ENCODE measurements around the gene COPA.

The COPA gene

DNA sequence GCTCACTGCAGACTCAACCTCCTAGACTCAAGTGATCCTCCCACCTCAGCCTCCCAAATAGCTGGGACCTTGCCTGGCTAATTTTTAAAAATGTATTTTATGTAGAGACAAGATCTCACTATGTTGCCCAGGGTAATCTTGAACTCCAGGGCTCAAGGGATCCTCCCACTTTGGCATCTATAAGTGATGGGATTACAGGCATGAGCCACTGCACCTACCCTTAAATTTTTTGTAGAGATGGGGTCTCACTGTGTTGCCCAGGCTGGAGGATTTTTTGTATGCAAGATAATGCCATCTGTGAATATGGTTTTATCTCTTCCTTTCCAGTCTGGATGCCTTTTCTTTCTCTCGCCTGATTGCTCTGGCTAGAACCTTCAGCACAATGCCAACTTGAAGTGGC lies 72.0 kb downstream of the COPA start:
- DNase-seq (ENCODE audit: low read depth in 2 of 3, low spot score in 2 of 3): no peak

DNA sequence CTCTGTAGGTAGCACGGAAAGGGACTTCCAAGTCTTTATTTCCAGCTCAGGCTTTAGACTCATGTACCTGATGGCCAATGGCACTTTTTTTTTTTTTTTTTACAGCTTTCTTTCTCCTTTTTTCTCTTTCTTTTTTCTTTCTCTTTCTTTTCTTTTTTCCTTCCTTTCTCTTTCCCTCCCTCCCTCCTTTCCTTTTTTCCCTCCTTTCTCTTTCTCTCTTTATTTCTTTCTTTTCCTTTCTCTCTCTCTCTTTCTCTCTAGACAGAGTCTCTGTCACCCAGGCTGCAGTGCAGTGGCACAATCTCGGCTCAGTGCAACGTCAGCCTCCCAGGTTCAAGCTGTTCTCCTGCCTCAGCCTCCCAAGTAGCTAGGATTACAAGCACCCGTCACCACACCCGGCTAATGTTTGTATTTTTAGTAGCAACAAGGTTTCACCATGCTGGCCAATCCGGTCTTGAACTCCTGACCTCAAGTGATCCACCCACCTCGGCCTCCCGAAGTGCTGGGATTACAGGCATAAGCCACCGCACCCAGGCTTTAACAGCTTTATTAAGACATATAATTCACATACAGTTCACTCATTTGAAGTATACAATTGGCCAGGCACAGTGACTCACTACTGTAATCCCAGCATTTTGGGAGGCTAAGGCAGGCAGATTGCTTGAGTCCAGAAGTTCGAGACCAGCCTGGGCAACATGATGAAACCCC lies 75.6 kb downstream of the COPA start:
- no peak for DNase-seq (ENCODE audit: low read depth in 2 of 3, low spot score in 2 of 3)

DNA sequence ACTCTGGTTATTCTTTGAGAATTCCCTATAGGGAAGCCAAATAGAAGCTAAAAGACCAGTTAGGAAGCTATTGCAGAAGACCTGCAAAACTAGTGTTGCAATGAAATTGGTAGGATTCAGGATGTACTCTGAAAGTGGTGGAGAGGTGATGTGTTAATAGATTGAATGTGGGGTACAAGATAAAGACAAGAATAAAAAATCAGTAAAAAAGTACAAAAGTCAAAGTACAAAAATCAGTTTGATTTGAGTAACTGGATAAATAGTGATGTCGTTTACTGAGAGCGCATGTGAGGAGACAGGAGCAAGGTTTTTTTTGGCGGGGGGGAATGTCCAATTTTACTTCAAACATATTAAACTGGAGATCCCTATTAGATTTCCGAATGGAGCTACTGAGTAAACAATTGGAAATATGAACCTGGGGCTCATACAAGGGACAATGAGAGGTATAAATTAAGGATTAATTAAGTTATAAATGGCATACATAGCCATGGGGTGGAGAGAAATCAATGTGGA lies 78.2 kb downstream of the COPA start:
- no peak for DNase-seq (ENCODE audit: low read depth in 2 of 3, low spot score in 2 of 3)

DNA sequence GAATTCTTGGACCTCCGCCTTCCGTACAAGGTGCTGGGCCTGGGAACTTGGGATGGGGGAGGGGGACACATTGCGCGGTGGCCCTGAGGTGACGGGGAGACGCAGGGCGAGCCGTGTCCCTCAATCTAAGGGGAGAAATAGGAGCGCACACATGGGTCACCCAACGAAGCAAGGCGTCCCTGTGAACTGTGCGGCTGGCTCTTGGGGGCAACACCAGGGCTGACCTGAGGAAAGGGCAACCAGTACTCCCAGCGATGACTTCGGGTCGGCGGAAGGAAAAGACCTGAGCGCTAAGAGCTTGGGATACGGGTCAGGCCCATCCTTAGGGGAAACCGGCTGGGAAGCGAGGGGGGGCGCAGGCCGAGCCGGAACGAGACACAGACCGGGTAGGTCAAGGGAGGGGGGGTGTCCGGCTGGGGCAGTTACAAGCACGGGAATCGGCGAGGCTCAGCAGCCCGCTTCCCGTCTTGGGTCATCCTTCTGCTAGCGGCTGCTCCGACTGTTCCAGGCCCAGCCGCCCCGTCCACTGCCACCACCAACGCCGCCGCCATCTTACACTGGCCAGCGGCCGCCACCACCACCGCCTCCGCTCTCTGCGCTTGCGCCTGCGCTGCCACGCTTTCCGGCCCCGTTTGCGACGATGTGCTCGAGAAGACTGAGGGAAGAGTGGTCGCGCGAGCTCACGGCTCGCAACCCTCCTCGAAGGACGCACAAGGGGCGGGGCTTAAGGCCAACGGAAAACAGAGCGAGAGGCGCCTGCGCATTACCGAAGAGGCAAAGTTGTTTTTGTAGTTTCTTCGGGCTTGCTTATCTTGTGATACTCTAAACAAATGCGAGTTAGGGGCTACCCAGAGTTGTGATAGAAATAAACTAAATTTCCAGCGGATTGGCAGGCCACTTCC lies 80.9 kb downstream of the COPA start, which contains the start of gene DCAF8:
Gene DCAF8 (minus strand): TSS at position 657 of the 902 bp plus-strand sequence. CDS start 18,541 bp downstream, outside the sequence.
- DNase-seq (ENCODE audit: low read depth in 2 of 3, low spot score in 2 of 3): peak; percentile 84 to 94 (median 93)

- peak in 2 of 3 experiments; percentile 33 to 41 for DNase-seq (ENCODE audit: low read depth in 2 of 3, low spot score in 2 of 3)
Measured at GRCh38 chr1:160261556-160261892, 81.5 kb downstream of the COPA start.

DNA sequence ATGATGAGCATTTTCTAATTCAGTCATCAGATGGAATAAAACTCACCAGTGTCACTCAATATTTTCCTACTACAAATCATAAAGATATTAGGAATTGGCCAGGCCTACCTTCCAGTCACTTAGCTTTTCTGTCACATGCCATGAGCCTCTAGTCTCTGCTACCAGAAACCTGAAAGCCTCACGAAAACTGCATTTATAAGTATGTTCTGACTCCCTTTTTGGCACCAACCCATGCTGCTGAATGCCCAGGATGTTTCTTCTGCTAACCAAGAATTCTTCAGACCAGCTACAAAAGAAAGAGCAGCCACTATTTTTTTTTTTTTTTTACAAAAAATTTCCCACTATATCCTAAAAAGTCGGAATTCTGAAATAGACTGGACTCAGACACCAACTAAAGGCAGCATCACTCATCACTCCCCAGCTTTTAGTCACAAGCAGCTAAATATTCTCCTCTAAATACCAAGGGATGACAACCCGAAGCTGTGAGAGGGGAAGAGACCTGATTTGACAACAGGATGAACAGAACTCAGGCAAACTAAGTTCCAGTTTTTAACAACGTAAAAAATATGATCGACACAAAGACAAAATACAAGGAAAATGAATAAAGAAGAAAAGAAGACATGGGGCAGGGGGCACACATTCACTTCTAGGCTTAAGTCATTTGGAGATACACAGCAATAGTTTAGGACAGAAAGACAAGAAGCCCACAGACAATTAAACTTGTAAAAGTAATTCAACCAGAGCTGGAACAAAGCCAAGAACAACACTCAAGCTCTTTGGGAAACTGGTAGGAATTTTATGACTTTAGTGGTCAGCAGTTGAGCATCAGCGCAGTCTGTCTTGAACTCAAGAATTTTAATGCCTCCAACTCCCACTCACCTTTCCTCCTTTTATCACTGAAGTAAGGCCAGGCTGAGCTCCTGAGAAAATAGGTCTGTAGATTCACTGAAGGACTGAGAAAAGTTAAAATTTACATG lies 82.4 kb downstream of the COPA start:
- no peak for DNase-seq (ENCODE audit: low read depth in 2 of 3, low spot score in 2 of 3)

DNA sequence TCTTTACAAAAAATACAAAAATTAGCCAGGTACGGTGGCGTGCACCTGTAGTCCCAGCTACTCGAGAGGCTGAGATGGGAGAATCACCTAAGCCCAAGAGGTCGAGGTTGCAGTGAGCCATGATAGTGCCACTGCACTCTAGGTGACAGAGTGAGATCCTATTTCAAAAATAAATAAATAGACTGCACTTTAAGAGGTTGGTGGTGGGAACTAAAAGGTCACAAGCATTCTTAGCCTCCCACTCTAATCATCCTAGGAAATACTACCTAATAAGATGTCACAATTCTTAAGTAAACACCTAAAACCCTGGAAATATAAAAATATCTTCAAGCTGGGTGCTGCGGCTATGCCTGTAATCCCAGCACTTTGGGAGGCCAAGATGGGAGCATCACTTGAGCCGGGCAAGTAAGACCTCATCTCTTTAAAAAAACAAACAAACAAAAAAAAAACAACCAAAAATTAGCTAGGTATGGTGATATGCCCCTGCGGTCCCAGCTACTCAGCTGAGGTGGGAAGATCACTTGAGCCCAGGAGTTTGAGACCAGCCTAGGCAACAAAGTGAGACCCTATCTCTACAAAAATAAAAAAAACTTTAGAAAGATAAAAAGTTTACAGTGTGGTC lies 84.8 kb downstream of the COPA start:
- DNase-seq (ENCODE audit: low read depth in 2 of 3, low spot score in 2 of 3): no peak

- no peak for DNase-seq (ENCODE audit: low read depth in 2 of 3, low spot score in 2 of 3)
Measured at GRCh38 chr1:160257411-160258015, 85.5 kb downstream of the COPA start.

- DNase-seq (ENCODE audit: low read depth in 2 of 3, low spot score in 2 of 3): no peak
Measured at GRCh38 chr1:160256396-160257046, 86.5 kb downstream of the COPA start.

DNA sequence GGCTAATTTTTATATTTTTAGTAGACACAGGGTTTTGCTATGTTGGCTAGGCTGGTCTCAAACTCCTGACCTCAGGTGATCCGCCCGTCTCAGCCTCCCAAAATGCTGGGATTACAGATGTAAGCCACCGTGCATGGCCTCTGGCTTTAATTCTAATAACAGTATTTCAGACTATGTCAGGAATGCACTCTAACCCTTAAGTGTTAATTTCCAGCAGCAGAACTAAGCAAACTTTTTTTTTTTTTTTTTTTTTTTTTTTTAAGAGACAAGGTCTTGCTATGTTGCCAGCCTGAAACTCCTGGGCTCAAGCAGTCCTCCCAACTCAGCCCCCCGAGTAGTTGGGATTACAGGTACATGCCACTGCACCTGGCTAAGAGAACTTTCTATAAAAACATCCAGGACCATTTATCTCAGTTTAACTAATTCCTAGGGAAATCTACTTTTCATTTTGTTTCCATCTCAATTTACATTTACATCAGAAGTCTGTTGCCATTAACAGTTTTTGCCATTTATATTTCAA lies 87.2 kb downstream of the COPA start:
- no peak for DNase-seq (ENCODE audit: low read depth in 2 of 3, low spot score in 2 of 3)

- DNase-seq (ENCODE audit: low read depth in 2 of 3, low spot score in 2 of 3): no peak
Measured at GRCh38 chr1:160251687-160252526, 91.1 kb downstream of the COPA start.

DNA sequence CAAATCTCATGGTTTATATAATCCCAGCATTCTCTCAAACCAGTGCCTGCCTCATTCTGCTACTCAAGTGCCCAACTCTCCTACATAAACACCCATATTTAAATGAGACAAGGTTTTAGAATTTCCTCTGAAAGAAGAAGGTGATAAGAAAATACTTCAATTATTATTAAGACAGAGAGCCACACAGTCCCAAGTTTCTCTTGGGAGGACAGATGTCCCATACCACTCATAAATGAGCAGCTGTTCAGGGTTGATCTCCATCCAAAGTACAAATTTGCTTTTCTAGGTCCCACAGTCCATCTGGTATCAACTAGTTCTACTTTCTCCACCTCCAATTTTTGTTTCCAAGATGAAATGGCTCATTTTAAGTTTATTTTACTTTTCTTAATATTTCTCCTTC lies 92.0 kb downstream of the COPA start:
- DNase-seq (ENCODE audit: low read depth in 2 of 3, low spot score in 2 of 3): no peak

- DNase-seq (ENCODE audit: low read depth in 2 of 3, low spot score in 2 of 3): no peak
Measured at GRCh38 chr1:160247053-160247452, 96.0 kb downstream of the COPA start.

DNA sequence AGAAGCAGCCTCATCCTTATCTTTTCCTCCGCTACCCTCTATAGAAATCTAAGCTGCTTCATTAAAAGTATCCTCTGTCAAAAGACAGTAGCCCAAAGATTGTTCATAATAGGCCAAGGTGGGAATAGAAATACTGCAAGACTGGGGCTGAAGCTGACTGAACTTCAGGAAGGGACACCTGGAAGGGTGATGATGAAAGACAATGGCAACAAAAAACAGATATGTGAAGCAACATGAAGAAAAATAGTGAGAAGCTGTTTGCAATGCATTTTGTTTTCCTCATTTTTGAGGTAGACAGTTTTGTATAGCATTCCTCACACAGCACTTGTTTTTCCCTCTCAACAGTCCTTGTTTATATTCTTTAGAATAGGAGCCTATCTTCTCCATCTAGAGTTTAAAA lies 97.6 kb downstream of the COPA start:
- DNase-seq (ENCODE audit: low read depth in 2 of 3, low spot score in 2 of 3): no peak

DNA sequence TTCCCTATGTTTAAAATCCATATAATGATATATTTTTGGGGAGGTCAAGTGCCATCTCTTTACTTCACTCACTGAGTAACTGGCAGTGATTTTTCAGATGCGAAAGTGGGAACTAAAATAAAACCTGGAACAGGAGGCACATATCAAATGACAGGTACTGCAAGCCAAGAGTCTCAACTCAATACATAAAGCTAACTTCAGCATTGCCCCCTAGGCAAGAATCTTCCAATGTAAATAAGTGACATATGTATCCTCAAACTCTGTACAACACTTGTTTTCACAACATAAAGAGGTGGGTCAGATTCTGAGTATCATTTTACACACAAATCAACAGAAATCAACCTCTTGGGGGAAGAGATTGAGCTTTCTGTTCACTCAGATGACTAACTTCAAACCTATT lies 98.8 kb downstream of the COPA start:
- no peak for DNase-seq (ENCODE audit: low read depth in 2 of 3, low spot score in 2 of 3)

GRCh38 chr1:160243767-160244166 lies 99.3 kb downstream of the COPA start:
- DNase-seq (ENCODE audit: low read depth in 2 of 3, low spot score in 2 of 3): no peak

GRCh38 chr1:160239582-160240299 lies 103.3 kb downstream of the COPA start:
- no peak for DNase-seq (ENCODE audit: low read depth in 2 of 3, low spot score in 2 of 3)

Measured in activated CD8-positive, alpha-beta memory T cell treated with anti-CD3 and anti-CD28 coated beads for 48 hours (primary cell).